Pancreas (tissue), 10 donors: ENCODE data around the gene NDUFC2. TPM values are rescaled to one million over a fixed set of nuclear protein-coding genes. Genes with fewer than 3 reads are reported as not detected.

Experiments used
- ATAC-seq, 4 donors: fragments of 200-7000 bp; cut with Tn5 transposase; one replicate each; pipeline versions ENCODE4 v1.8.0 to v1.9.1; 2020; ENCODE audit warnings: mild to moderate bottlenecking in 4 of 4, moderate library complexity in 4 of 4
- DNase-seq, 6 donors: peaks; one replicate each; pipeline ENCODE4 v3.0.0-alpha.2; 2020
- FAIRE-seq: peaks from 2 replicates; lab custom pipeline; 2012; peaks lifted over from hg19 to GRCh38; lab: Jason Lieb, UNC
- H3K27ac ChIP-seq, 4 donors: fragments of 200-600 bp; sonication (generic); 1 replicate in 3 of 4; 2 replicates in 1 of 4; pipeline versions ENCODE4 v1.5.0 to v1.8.0; 2020
- H3K27me3 ChIP-seq, 4 donors: fragments of 200-600 bp; one replicate each; pipeline ENCODE4 v1.8.0; 2021
- H3K36me3 ChIP-seq, 3 donors: fragments of 200-600 bp; sonication (generic) in 1 of 3; one replicate each; pipeline versions ENCODE4 v1.5.0 to v1.8.0; 2020 to 2021
- H3K4me1 ChIP-seq, 3 donors: fragments of 200-600 bp; one replicate each; pipeline ENCODE4 v1.8.0; 2021
- H3K4me3 ChIP-seq, 4 donors: fragments of 200-600 bp; sonication (generic) in 2 of 4; one replicate each; pipeline versions ENCODE4 v1.5.0 to v1.8.0; 2020 to 2021
- H3K9me3 ChIP-seq, 4 donors: fragments of 200-600 bp; one replicate each; pipeline ENCODE4 v1.8.0; 2021
- CTCF ChIP-seq, 4 donors: fragments of 200-600 bp; sonication (generic) in 3 of 4; IDR thresholded peaks; one replicate each; pipeline versions ENCODE4 v1.5.0 to v1.8.0; 2021; ENCODE audit warnings: antibody characterized with exemption in 4 of 4
- WGBS, 2 donors: extraction: QIAGEN DNeasy Blood & Tissue Kit; methylation state at CpG; one replicate each; pipeline ENCODE4 v1.1.7; 2013; 5-methylcytosine and 5-hydroxymethylcytosine counted together
- intact Hi-C, 3 donors: fragments of 100-400 bp; cut with DNase I; formaldehyde crosslinking; loops; one replicate each; pipeline versions ENCODE4 v1.11.1 to v1.14.2; 2022
- polyA plus RNA-seq, 2 donors: library from polyadenylated mRNA; stranded (reverse); fragments of 200-250 nt; gene quantifications; one replicate each; pipeline ENCODE4 v1.2.3, GENCODE V29; 2013
- total RNA-seq, 6 donors: library from RNA; stranded (reverse); fragmentation: NEBNext Ultra II Directional in 4 of 6; extraction: Animal tissue kit (Norgen Biotek cat#: 25700) in 4 of 6; gene quantifications; one replicate each; pipeline versions ENCODE4 v1.2.1 to v1.2.4, GENCODE V29; 2021 to 2023
- donor health status: healthy with polysubstance abuse.
- donor health status: DM: no; HTN: no; CAD: no; lungs with moderate emphysema.
- donor health status: DM: no; HTN: no; CAD: no.
- donor health status: control.
- donor health status: control.
- donor health status: Bipolar disorder and iron deficiency.
- donor health status: DM: yes; HTN: yes; CAD: no.
- donor health status: DM: no; HTN: no; CAD: no.
- donor health status: DM: no; HTN: no; CAD: no.
- donor health status: DM: yes; HTN: yes; CAD: no.

The NDUFC2 gene
- total and polyA plus RNA-seq, 8 donors, result 42.6 to 114 (median 73.6) TPM

GRCh38 chr11:78037056-78037455 is 42.6 kb downstream of the NDUFC2 start:
- no peaks in the 10 kb centered on the region for H3K9me3 ChIP-seq
- H3K27ac ChIP-seq, result peak overlapping the region; percentile 1 to 36 (median 32)
- H3K4me1 ChIP-seq, result peaks cover 18 to 39% (median 24%) of the 10 kb centered on the region in 3 donors
- H3K36me3 ChIP-seq, result no peaks in the 10 kb centered on the region
- intact Hi-C loops, result no loop called here
- peak; percentile 68 to 86 (median 72) for DNase-seq
- WGBS, 2 donors, result 10 to 30% methylated on average over 3 of the region's 3 CpGs
- peak; percentile 64 to 83 (median 71) for ATAC-seq
- H3K4me3 ChIP-seq, result no peak overlapping the region
- no peak for FAIRE-seq
- no peaks in the 10 kb centered on the region for H3K27me3 ChIP-seq
- no peak for TF ChIP-seq CTCF (IDR thresholded peaks at IDR 0.05)

DNA sequence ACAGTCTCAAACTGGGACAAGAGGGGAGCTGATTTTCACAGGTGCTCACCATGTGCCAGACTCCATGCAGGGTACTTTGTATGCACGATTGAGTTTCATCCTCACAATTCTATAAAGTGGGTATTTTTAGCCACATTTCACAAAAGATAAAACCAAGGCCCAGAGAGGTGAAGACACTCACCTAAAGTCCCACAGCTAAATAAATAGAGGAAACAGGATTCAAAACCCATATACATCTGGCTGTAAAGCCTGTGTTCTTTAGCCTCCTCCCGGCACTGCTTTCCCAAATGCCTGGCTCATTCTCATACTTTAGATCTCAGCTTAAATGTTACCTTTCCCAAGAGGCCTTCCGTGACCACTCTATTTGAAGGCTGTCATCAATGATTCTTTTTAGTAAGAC is 43.3 kb downstream of the NDUFC2 start:
- Histone ChIP-seq H3K36me3 (no peaks in the 10 kb centered on the region), H3K27me3 (no peaks in the 10 kb centered on the region), H3K9me3 (no peaks in the 10 kb centered on the region), H3K27ac (peak overlapping the region in 3 of 4 donors; percentile 1 to 36 (median 35)), H3K4me3 (no peak overlapping the region), H3K4me1 (peaks cover 21 to 47% (median 27%) of the 10 kb centered on the region in 3 donors)
- ATAC-seq (no peak), FAIRE-seq (no peak), DNase-seq (no peak)
- intact Hi-C loops, result no loop called here
- TF ChIP-seq CTCF (IDR thresholded peaks at IDR 0.05), result no peak
- 75 to 78% methylated on average over 3 of the region's 3 CpGs for WGBS, 2 donors

GRCh38 chr11:78034623-78035022 is 45.0 kb downstream of the NDUFC2 start:
- 77 to 83% methylated on average over 10 of the region's 10 CpGs for WGBS, 2 donors
- H3K27me3 ChIP-seq, result no peaks in the 10 kb centered on the region
- no peak overlapping the region for H3K4me3 ChIP-seq
- DNase-seq (no peak), FAIRE-seq (no peak), ATAC-seq (no peak)
- TF ChIP-seq CTCF (IDR thresholded peaks at IDR 0.05), result no peak
- no peaks in the 10 kb centered on the region for H3K36me3 ChIP-seq
- H3K4me1 ChIP-seq, result peaks cover 12 to 51% (median 31%) of the 10 kb centered on the region in 3 donors
- no peaks in the 10 kb centered on the region for H3K9me3 ChIP-seq
- intact Hi-C loops, result no loop called here
- no peak overlapping the region for H3K27ac ChIP-seq

DNA sequence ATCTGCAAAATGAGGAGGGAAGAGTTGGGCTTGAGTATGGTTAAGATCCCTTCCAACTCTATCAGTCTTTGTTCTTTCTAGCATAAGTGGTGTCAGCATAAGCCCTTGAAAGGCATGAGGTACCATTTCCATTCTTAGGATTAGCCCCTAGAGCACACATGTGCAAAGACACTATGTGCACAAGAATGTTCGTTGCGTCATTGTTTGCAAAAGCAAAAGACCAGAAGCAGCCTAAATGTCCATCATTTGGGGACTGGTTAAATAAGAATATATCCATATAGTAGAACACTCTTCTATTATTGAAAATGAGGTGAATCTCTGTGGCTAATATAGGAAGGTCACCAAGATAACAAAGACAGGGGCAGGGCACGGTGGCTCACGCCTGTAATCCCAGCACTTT is 46.6 kb downstream of the NDUFC2 start:
- TF ChIP-seq CTCF (IDR thresholded peaks at IDR 0.05), result no peak
- FAIRE-seq, result no peak
- Histone ChIP-seq H3K27me3 (no peaks in the 10 kb centered on the region), H3K4me1 (peaks cover 10 to 45% (median 23%) of the 10 kb centered on the region in 3 donors), H3K27ac (no peak overlapping the region), H3K9me3 (no peaks in the 10 kb centered on the region), H3K36me3 (no peaks in the 10 kb centered on the region), H3K4me3 (no peak overlapping the region)
- intact Hi-C loops, result no loop called here
- ATAC-seq, result no peak
- WGBS, 2 donors, result 51 to 57% methylated on average over 4 of the region's 4 CpGs
- DNase-seq, result no peak

DNA sequence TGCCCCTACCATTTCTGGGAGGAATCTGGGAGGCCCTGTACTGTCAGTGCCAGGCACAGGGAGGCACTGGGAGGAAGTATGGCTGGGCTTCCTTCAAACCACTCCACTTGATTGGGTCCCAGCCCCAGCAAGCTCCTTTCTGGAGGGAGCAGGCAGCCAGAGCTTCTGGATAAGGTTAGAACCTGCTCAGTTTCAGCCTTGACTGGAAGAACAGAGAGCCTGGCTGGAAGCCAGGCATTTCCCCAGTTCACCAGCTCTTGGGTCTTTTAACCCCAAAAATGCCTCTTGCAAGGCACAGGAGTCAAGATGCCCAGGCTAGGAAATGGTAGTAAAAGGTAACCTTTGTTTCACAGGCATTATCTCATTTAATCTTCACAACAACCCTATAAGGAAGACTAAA is 47.6 kb downstream of the NDUFC2 start:
- no peak for TF ChIP-seq CTCF (IDR thresholded peaks at IDR 0.05)
- intact Hi-C loops, result no loop called here
- Histone ChIP-seq H3K4me3 (no peak overlapping the region), H3K9me3 (no peaks in the 10 kb centered on the region), H3K27ac (peak overlapping the region in 3 of 4 donors; percentile 23 to 67 (median 25)), H3K4me1 (peaks cover 10 to 36% (median 15%) of the 10 kb centered on the region in 3 donors), H3K27me3 (no peaks in the 10 kb centered on the region), H3K36me3 (no peaks in the 10 kb centered on the region)
- ATAC-seq (peak; percentile 19 to 57 (median 37)), DNase-seq (peak; percentile 45 to 70 (median 60)), FAIRE-seq (no peak)
